Panc1 (cell line): ENCODE measurements around the gene RALGPS2. TPM values are rescaled to one million over a fixed set of nuclear protein-coding genes. Genes with fewer than 3 reads are reported as not detected.

Experiments used
- ATAC-seq: fragments of 200-7000 bp; cut with Tn5 transposase; 2 replicates; pipeline ENCODE4 v1.9.1; 2020; ENCODE audit warnings: mild to moderate bottlenecking, moderate library complexity
- BruUV-seq: library from RNA; stranded (reverse); fragments of 400-500 nt; replicated peaks from 2 replicates; lab custom pipeline; 2021; lab: Mats Ljungman, UMichigan
- CTCF ChIA-PET: fragments of 300-600 bp; sonication (Branson Sonifier 250); formaldehyde crosslinking; loops from one replicate; lab custom pipeline; 2022; ENCODE audit warnings: antibody characterized with exemption; lab: Charles Lee
- POLR2A ChIA-PET: fragments of 300-600 bp; sonication (Branson Sonifier 250); formaldehyde crosslinking; loops from one replicate; lab custom pipeline; 2022; ENCODE audit warnings: antibody characterized with exemption; lab: Charles Lee
- DNase-seq: peaks from one replicate; pipeline ENCODE4 v3.0.0-alpha.2; 2010; ENCODE audit warnings: low read depth, low spot score
- H3K27ac ChIP-seq: 2 replicates; pipeline ENCODE4 v1.5.1; 2011; ENCODE audit warnings: mild to moderate bottlenecking, low read length, inconsistent platforms
- H3K27me3 ChIP-seq: fragments of 200-500 bp; sonication (Bioruptor generic); 2 replicates; pipeline ENCODE4 v1.6.0; 2014; ENCODE audit warnings: low read length, inconsistent platforms; ENCODE audit not compliant: control insufficient read depth, insufficient read depth
- H3K36me3 ChIP-seq: fragments of 200-500 bp; sonication (Bioruptor generic); 2 replicates; pipeline ENCODE4 v1.5.1; 2014; ENCODE audit warnings: inconsistent platforms, mild to moderate bottlenecking, low read length, moderate library complexity; ENCODE audit not compliant: control insufficient read depth, insufficient read depth
- H3K4me1 ChIP-seq: 2 replicates; pipeline ENCODE4 v1.5.1; 2011; ENCODE audit warnings: inconsistent platforms, mild to moderate bottlenecking, low read length, moderate library complexity; ENCODE audit not compliant: control insufficient read depth, insufficient read depth
- H3K4me3 ChIP-seq, 2 experiments: 2 replicates each; pipeline ENCODE4 v1.5.1; 2011 to 2012; ENCODE audit warnings: low read depth in 2 of 2, low read length in 2 of 2, mild to moderate bottlenecking in 2 of 2, inconsistent platforms in 1 of 2, moderate library complexity in 1 of 2
- H3K9me3 ChIP-seq: fragments of 200-500 bp; sonication (Bioruptor generic); 2 replicates; pipeline ENCODE4 v1.5.1; 2014; ENCODE audit warnings: low read depth, mild to moderate bottlenecking, inconsistent platforms, low read length, moderate library complexity; ENCODE audit not compliant: control insufficient read depth, insufficient read depth
- POLR2AphosphoS5 ChIP-seq: IDR thresholded peaks from 2 replicates; pipeline ENCODE4 v1.6.1; 2012; ENCODE audit warnings: mild to moderate bottlenecking, low read depth, low read length, moderate library complexity
- REST ChIP-seq, 2 experiments: IDR thresholded peaks; 2 replicates each; pipeline ENCODE4 v1.6.1; 2011 to 2012; ENCODE audit warnings: low read depth in 2 of 2, control low read depth in 1 of 2, low read length in 1 of 2, mild to moderate bottlenecking in 1 of 2, moderate library complexity in 1 of 2; ENCODE audit not compliant: insufficient read depth in 1 of 2
- SIN3A ChIP-seq: IDR thresholded peaks from 2 replicates; pipeline ENCODE4 v1.6.1; 2012; ENCODE audit warnings: low read depth, mild to moderate bottlenecking, low read length, moderate library complexity, borderline replicate concordance; ENCODE audit not compliant: insufficient read depth
- TCF7L2 ChIP-seq: IDR thresholded peaks from 2 replicates; pipeline ENCODE4 v1.6.1; 2011; ENCODE audit warnings: mild to moderate bottlenecking, low read depth, low read length, inconsistent platforms
- in situ Hi-C: cut with HindIII; loops from 2 replicates; pipeline ENCODE4 v1.10.0; 2016; ENCODE audit warnings: low sequenced_read_pairs, low pct_unique_long_range_greater_than_20kb
- intact Hi-C: fragments of 100-400 bp; cut with micrococcal nuclease; formaldehyde crosslinking; loops from one replicate; pipeline ENCODE4 v1.10.0; 2022; ENCODE audit not compliant: unreplicated experiment
- total RNA-seq: library from RNA; stranded (reverse); gene quantifications from one replicate; pipeline ENCODE4 v1.2.1, GENCODE V29; 2021; ENCODE audit not compliant: unreplicated experiment
- TF ChIP-seq, protein P1 (sequence below): fragments of 450-650 bp; IDR thresholded peaks from 2 replicates; pipeline ENCODE4 v1.5.1; 2017; ENCODE audit warnings: mild to moderate bottlenecking

Gene RALGPS2
- total RNA-seq, 1 experiment from 2014 or later = 5.4 TPM

DNA sequence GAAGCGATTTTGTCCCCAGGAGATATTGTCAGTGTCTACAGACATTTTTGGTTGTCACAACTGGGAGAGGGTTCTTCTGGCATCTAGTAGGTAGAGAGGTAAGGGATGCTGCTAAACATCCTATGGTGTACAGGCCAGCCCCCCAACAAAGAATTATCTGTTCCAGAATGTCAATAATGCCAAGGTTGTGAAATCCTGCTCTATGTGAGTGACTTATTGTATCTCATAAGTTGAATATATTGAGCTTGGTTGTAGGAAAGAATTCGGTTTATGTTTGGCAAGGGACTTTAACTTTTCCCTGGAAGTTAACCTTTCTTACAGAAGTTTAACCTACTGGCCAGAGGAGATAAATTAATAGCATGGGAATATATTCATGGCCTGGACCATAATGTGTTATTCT, 198.5 kb downstream of the RALGPS2 start:
- Histone ChIP-seq H3K36me3 (no peaks in the 10 kb centered on the region), H3K27ac (no peak overlapping the region), H3K27me3 (peaks cover 3% of the 10 kb centered on the region; the same call in 1 of the 2 replicates), H3K9me3 (no peaks in the 10 kb centered on the region), H3K4me3 (no peak overlapping the region), H3K4me1 (no peaks in the 10 kb centered on the region)
- TF ChIP-seq POLR2AphosphoS5 (no peak), REST (IDR thresholded peaks at IDR 0.05; ENCODE audit: insufficient read depth in 1 of 2, low read depth in 2 of 2, low read length in 1 of 2) (no peak), SIN3A (no peak), TCF7L2 (no peak)
- TF ChIP-seq, protein P1, sequence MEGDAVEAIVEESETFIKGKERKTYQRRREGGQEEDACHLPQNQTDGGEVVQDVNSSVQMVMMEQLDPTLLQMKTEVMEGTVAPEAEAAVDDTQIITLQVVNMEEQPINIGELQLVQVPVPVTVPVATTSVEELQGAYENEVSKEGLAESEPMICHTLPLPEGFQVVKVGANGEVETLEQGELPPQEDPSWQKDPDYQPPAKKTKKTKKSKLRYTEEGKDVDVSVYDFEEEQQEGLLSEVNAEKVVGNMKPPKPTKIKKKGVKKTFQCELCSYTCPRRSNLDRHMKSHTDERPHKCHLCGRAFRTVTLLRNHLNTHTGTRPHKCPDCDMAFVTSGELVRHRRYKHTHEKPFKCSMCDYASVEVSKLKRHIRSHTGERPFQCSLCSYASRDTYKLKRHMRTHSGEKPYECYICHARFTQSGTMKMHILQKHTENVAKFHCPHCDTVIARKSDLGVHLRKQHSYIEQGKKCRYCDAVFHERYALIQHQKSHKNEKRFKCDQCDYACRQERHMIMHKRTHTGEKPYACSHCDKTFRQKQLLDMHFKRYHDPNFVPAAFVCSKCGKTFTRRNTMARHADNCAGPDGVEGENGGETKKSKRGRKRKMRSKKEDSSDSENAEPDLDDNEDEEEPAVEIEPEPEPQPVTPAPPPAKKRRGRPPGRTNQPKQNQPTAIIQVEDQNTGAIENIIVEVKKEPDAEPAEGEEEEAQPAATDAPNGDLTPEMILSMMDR = no peak
- POLR2A ChIA-PET = interaction anchor here (0.5 kb wide), 1 partner anchor 11 kb away, joined by 3 read pairs; no protein-coding TSS in a partner anchor
- ATAC-seq = no peak
- BruUV-seq = no TSS peak
- CTCF ChIA-PET = no interaction called here
- intact Hi-C loops (no loop called here), in situ Hi-C loops (no loop called here)
- no peak for DNase-seq

GRCh38 chr1:178926046-178926445, 201.0 kb downstream of the RALGPS2 start:
- TF ChIP-seq SIN3A (no peak), REST (IDR thresholded peaks at IDR 0.05; ENCODE audit: insufficient read depth in 1 of 2, low read depth in 2 of 2, low read length in 1 of 2) (no peak), POLR2AphosphoS5 (no peak), TCF7L2 (no peak)
- TF ChIP-seq, protein P1 = no peak
- ATAC-seq (no peak), DNase-seq (no peak)
- ChIA-PET CTCF (no interaction called here), POLR2A (no interaction called here)
- in situ Hi-C loops (no loop called here), intact Hi-C loops (no loop called here)
- no peaks in the 10 kb centered on the region for H3K4me1 ChIP-seq
- no peak overlapping the region for H3K4me3 ChIP-seq
- H3K9me3 ChIP-seq = no peaks in the 10 kb centered on the region
- BruUV-seq = no TSS peak
- peaks cover 3% of the 10 kb centered on the region; the same call in 1 of the 2 replicates for H3K27me3 ChIP-seq
- H3K36me3 ChIP-seq = no peaks in the 10 kb centered on the region
- no peak overlapping the region for H3K27ac ChIP-seq
